ENCODE data around the gene TFB1M. TPM values are rescaled to one million over a fixed set of nuclear protein-coding genes. Genes with fewer than 3 reads are reported as not detected.
A peak's percentile ranks its signal among the peaks of the same experiment; 100 is the strongest.
"Not testable (repeated sequence)": the region's sequence is repeated elsewhere in the genome, so short reads cannot be mapped to it uniquely, and the experiment has no call there.

Gene TFB1M
- total RNA-seq, 4 donors from 2014 or later, result 3.2 to 43.4 (median 16.5) TPM

GRCh38 chr6:155268088-155268867 is 46.0 kb downstream of the TFB1M start:
- DNase-seq; H3K27me3 ChIP-seq; H3K36me3 ChIP-seq; H3K9me3 ChIP-seq; intact Hi-C loops (cut with DNase I; ENCODE audit: low total_unique reads); H3K4me3 ChIP-seq: not testable (repeated sequence)
- TF ChIP-seq CTCF (IDR thresholded peaks at IDR 0.05), result peak in 2 of 5 experiments; percentile 27 to 41
- WGBS, 2 donors (ENCODE audit: low coverage in 1 of 2), result 87 to 100% methylated on average over 1 to 3 of the region's 5 CpGs
- H3K27ac ChIP-seq, result peak overlapping the region in 1 of 4 donors; percentile 18
- peaks cover 0 to 16% (median 0%) of the 10 kb centered on the region in 4 donors for H3K4me1 ChIP-seq
- in situ Hi-C loops (cut with MboI; ENCODE audit: low pct_ligation_motif_present in 1 of 4, low pct_unique_long_range_greater_than_20kb in 1 of 4, low sequenced_read_pairs in 3 of 4), result loop anchor here in 1 of 4 donors (25.0 kb wide), 1 partner anchor 331 kb away; no protein-coding TSS in a partner anchor

GRCh38 chr6:155267411-155267810 is 46.9 kb downstream of the TFB1M start:
- Histone ChIP-seq H3K36me3 (no peaks in the 10 kb centered on the region), H3K9me3 (no peaks in the 10 kb centered on the region), H3K27ac (peak overlapping the region in 1 of 4 donors; percentile 0), H3K4me1 (peaks cover 0 to 7% (median 0%) of the 10 kb centered on the region in 4 donors), H3K27me3 (no peaks in the 10 kb centered on the region), H3K4me3 (no peak overlapping the region)
- in situ Hi-C loops (cut with MboI; ENCODE audit: low pct_ligation_motif_present in 1 of 4, low pct_unique_long_range_greater_than_20kb in 1 of 4, low sequenced_read_pairs in 3 of 4), result loop anchor here in 1 of 4 donors (25.0 kb wide), 1 partner anchor 330 kb away; no protein-coding TSS in a partner anchor
- 67 to 86% methylated on average over 1 to 2 of the region's 2 CpGs for WGBS, 2 donors (ENCODE audit: low coverage in 1 of 2)
- intact Hi-C loops (cut with DNase I; ENCODE audit: low total_unique reads), result no loop called here
- TF ChIP-seq CTCF (IDR thresholded peaks at IDR 0.05), result no peak
- TF ChIP-seq EP300 (IDR thresholded peaks at IDR 0.05; ENCODE audit: low read depth), result no peak
- TF ChIP-seq POLR2AphosphoS5 (IDR thresholded peaks at IDR 0.05), result no peak
- TF ChIP-seq POLR2A (IDR thresholded peaks at IDR 0.05), result no peak
- DNase-seq, result no peak

- WGBS, 2 donors (ENCODE audit: low coverage in 1 of 2), result 94 to 95% methylated on average over 3 to 4 of the region's 4 CpGs
- H3K9me3 ChIP-seq, result no peaks in the 10 kb centered on the region
- in situ Hi-C loops (cut with MboI; ENCODE audit: low pct_ligation_motif_present in 1 of 4, low pct_unique_long_range_greater_than_20kb in 1 of 4, low sequenced_read_pairs in 3 of 4), result loop anchor here in 1 of 4 donors (25.0 kb wide), 1 partner anchor 329 kb away; no protein-coding TSS in a partner anchor
Observed at GRCh38 chr6:155265843-155266535, 48.3 kb downstream of the TFB1M start.

More at GRCh38 chr6:155265843-155266535, 48.3 kb downstream of the TFB1M start:
- no peaks in the 10 kb centered on the region for H3K27me3 ChIP-seq
- H3K4me1 ChIP-seq, result peaks cover 0 to 2% (median 0%) of the 10 kb centered on the region in 4 donors
- no peak overlapping the region for H3K4me3 ChIP-seq
- no peak for DNase-seq
- intact Hi-C loops (cut with DNase I; ENCODE audit: low total_unique reads), result no loop called here
- H3K36me3 ChIP-seq, result no peaks in the 10 kb centered on the region
- no peak overlapping the region for H3K27ac ChIP-seq
- TF ChIP-seq POLR2AphosphoS5 (IDR thresholded peaks at IDR 0.05) (no peak), CTCF (IDR thresholded peaks at IDR 0.05) (no peak), POLR2A (IDR thresholded peaks at IDR 0.05) (no peak)

All from transverse colon (tissue), 4 donors.